GM12865 (cell line): ENCODE measurements around the gene ZNF579.

Experiments used
- DNase-seq: peaks from one replicate; pipeline ENCODE4 v3.0.0; 2010; ENCODE audit warnings: low read depth
- H3K4me3 ChIP-seq: 2 replicates; pipeline ENCODE4 v1.5.1; 2011; ENCODE audit warnings: mild to moderate bottlenecking, low read depth, low read length, control low read depth
- CTCF ChIP-seq: IDR thresholded peaks from 2 replicates; pipeline ENCODE4 v1.5.1; 2011; ENCODE audit warnings: low read length, control low read depth, low read depth, inconsistent platforms; ENCODE audit not compliant: insufficient read depth; ENCODE audit errors: missing control alignments

Gene ZNF579

GRCh38 chr19:55603581-55604292 is 23.1 kb upstream of the ZNF579 start:
- no peak for DNase-seq
- no peak overlapping the region; the same call in 1 of the 2 replicates for H3K4me3 ChIP-seq
- TF ChIP-seq CTCF, result no peak

- TF ChIP-seq CTCF, result no peak
- DNase-seq, result no peak
- H3K4me3 ChIP-seq, result no peak overlapping the region
These were observed 22.5 kb upstream of the ZNF579 start for GRCh38 chr19:55603115-55603514.

DNA sequence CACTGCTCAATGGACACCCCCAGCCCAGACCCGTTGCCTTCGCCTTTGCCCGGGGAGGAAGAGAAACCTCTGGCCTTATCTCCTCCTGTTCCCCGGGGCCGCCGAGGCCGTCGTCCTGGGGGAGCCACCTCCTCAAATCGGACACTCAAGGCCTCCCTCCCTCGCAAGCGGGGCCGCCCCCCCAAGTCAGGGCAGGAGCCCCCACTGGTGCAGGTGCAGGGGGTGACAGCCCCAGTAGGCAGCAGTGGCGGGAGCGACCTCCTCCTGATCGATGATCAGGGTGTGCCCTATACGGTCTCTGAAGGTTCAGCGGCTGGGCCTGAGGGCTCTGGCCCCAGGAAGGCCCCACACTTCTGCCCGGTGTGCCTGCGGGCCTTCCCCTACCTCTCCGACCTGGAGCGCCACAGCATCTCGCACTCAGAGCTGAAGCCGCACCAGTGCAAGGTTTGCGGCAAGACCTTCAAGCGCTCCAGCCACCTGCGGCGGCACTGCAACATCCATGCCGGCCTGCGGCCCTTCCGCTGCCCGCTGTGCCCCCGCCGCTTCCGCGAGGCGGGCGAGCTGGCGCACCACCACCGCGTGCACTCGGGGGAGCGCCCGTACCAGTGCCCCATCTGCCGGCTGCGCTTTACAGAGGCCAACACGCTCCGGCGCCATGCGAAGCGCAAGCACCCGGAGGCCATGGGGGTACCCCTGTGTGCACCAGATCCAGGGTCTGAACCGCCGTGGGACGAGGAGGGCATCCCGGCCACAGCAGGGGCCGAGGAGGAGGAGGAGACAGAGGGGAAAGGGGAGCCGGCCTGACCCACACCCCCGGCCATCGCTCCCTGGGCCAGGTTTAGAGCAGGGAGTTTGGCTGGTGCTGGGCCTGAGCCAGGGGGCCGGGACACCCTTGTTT is 21.7 kb upstream of the ZNF579 start:
- H3K4me3 ChIP-seq, result no peak overlapping the region
- TF ChIP-seq CTCF, result no peak
- DNase-seq, result no peak

GRCh38 chr19:55601084-55601483 is 20.4 kb upstream of the ZNF579 start:
- TF ChIP-seq CTCF, result no peak
- H3K4me3 ChIP-seq, result peak overlapping the region; percentile 82
- DNase-seq, result no peak

DNA sequence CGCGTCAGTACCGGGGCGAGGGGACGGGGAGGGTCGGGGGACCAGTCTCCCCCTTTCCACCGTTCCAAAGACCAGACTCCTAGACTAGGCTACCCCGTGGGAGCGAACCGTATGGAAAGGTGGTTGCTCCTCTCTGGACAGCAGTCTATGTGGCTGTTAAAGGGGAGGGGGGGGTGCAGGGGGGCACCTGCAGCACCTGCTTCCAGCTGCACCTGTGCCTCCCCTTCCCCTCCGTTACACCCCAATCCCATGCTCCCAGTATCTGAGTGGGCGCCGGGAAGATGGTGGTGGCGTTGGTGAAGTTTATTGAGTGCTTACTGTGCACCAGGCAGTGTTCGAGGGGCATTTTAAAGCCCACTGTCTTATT is 20.0 kb upstream of the ZNF579 start:
- peak overlapping the region; percentile 82 for H3K4me3 ChIP-seq
- no peak for DNase-seq
- no peak for TF ChIP-seq CTCF

DNA sequence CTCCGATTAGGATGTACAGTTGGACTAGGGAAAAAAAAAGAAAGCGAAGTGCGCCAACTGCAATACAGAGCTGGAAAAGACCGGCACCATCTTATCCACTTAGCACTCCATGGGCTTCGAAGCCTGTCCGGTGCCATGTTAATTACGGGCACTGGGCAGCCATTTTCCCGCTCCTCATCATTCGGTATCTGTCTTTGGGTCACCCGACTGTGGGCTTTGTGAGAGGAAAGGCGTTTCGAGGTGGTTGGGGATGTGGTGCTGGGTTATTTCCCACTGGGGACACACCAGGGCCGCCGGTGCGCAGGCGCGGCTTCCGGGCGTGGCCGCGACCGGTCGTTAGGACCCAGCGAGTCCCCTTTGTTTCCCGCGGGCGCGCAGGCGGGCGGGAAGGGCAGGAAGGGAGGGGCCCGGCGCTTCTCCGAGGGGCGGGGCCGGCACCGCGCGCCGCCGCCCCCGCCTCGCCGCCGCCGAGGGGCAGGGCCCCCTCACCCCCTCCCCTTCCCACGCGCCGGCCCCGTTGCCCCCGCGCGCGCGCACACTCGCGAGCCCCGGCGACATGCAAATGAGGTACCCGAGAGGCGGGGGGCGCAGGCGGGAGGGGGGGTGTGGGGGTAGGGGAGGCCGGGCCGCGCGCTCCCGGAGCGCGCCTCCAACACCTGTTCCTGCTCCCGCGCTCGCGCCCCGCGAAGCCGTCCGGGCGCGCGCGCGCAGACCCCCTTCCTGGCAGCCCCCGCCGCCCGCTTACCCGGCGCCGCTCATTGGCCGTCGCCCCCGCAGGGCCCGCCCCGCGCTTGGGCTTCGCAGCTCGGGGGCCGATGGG is 19.4 kb upstream of the ZNF579 start, which contains the start of gene ZNF524:
TSS of gene ZNF524 (plus strand) at position 447 of the 820 bp plus-strand sequence. CDS start 1,825 bp downstream, outside the sequence.
- H3K4me3 ChIP-seq, result peak within 1 kb of the TSS; percentile 82
- peak; percentile 92 for DNase-seq
- TF ChIP-seq CTCF, result no peak
